HepG2 (cell line): Measurements from ENCODE around the gene BCCIP.

Experiments used
- ATF1 ChIP-seq: IDR thresholded peaks from 2 replicates; pipeline ENCODE4 v1.6.1; 2016; ENCODE audit warnings: mild to moderate bottlenecking, control low read depth
- CENPX ChIP-seq: sonication (generic); formaldehyde crosslinking; IDR thresholded peaks from 2 replicates; pipeline ENCODE4 v1.9.0; 2021; ENCODE audit warnings: mild to moderate bottlenecking, missing genetic modification reagents, moderate library complexity
- CTCF ChIP-seq: sonication (generic); formaldehyde crosslinking; IDR thresholded peaks from 2 replicates; pipeline ENCODE4 v1.5.0; 2020; ENCODE audit warnings: mild to moderate bottlenecking, missing genetic modification reagents, moderate library complexity
- DNMT3B ChIP-seq: conservative IDR thresholded peaks from 2 replicates; pipeline ENCODE4 v1.6.1; 2016; ENCODE audit warnings: missing biosample characterization, control low read depth
- POGZ ChIP-seq: sonication (generic); formaldehyde crosslinking; IDR thresholded peaks from 2 replicates; pipeline ENCODE4 v1.4.0; 2020; ENCODE audit warnings: mild to moderate bottlenecking, missing genetic modification reagents
- POLR2A ChIP-seq, 2 experiments: IDR thresholded peaks; 2 replicates each; pipeline ENCODE4 v1.6.1; 2011; ENCODE audit warnings: low read depth in 2 of 2, low read length in 2 of 2, mild to moderate bottlenecking in 1 of 2, moderate library complexity in 1 of 2; ENCODE audit not compliant: insufficient read depth in 1 of 2
- RBM39 ChIP-seq: fragments of 200-400 bp; formaldehyde crosslinking; IDR thresholded peaks from one replicate; pipeline ENCODE4 v1.6.1; 2018; ENCODE audit warnings: antibody characterized with exemption, mild to moderate bottlenecking, low read depth, low read length; ENCODE audit not compliant: poor library complexity, severe bottlenecking
- SAP130 ChIP-seq: IDR thresholded peaks from 2 replicates; pipeline ENCODE4 v1.6.1; 2016; ENCODE audit warnings: low read depth
- SRF ChIP-seq: IDR thresholded peaks from 2 replicates; pipeline ENCODE4 v1.6.1; 2011; ENCODE audit warnings: mild to moderate bottlenecking, low read depth, low read length, moderate library complexity
- ZBTB8A ChIP-seq: sonication (generic); formaldehyde crosslinking; IDR thresholded peaks from 2 replicates; pipeline ENCODE4 v1.4.0; 2020; ENCODE audit warnings: mild to moderate bottlenecking, low read depth, missing genetic modification reagents, borderline replicate concordance
- ZNF253 ChIP-seq: sonication (generic); formaldehyde crosslinking; IDR thresholded peaks from 2 replicates; pipeline ENCODE4 v1.8.0; 2022; ENCODE audit warnings: mild to moderate bottlenecking, missing genetic modification reagents, borderline replicate concordance
- ZNF354B ChIP-seq: sonication (generic); formaldehyde crosslinking; IDR thresholded peaks from 2 replicates; pipeline ENCODE4 v1.8.0; 2022; ENCODE audit warnings: mild to moderate bottlenecking, missing genetic modification reagents
- ZNF883 ChIP-seq: sonication (generic); formaldehyde crosslinking; IDR thresholded peaks from 2 replicates; pipeline ENCODE4 v1.5.1; 2020; ENCODE audit warnings: mild to moderate bottlenecking, missing genetic modification reagents; ENCODE audit errors: not compliant biosample characterization

GRCh38 chr10:125777806-125778205, 45.5 kb upstream of the BCCIP start:
- TF ChIP-seq ATF1 (CRISPR knock-in tag) (no peak), POLR2A (IDR thresholded peaks at IDR 0.05; ENCODE audit: insufficient read depth in 1 of 2, low read depth in 2 of 2, low read length in 2 of 2) (no peak), ZBTB8A (CRISPR knock-in tag) (no peak), ZNF354B (CRISPR knock-in tag) (no peak), CENPX (CRISPR knock-in tag) (no peak), ZNF253 (CRISPR knock-in tag) (no peak), ZNF883 (CRISPR knock-in tag) (no peak), POGZ (CRISPR knock-in tag) (no peak), DNMT3B (CRISPR knock-in tag) (no peak), SRF (no peak), SAP130 (CRISPR knock-in tag) (no peak), CTCF (no peak), RBM39 (no peak)
